G401 (cell line): Measurements from ENCODE around the gene HAUS7. TPM values are rescaled to one million over a fixed set of nuclear protein-coding genes. Genes with fewer than 3 reads are reported as not detected.

Source experiments
- DNase-seq: peaks from one replicate; pipeline ENCODE4 v3.0.0-alpha.2; 2015; ENCODE audit warnings: low spot score
- in situ Hi-C: cut with HindIII; loops from 2 replicates; pipeline ENCODE4 v1.10.0; 2016; ENCODE audit warnings: low sequenced_read_pairs, mixed read lengths
- total RNA-seq: library from RNA; depleted of rRNA; stranded (reverse); fragments of >200 nt; shearing (Covaris generic); gene quantifications from 2 replicates; pipeline ENCODE4 v1.2.3, GENCODE V29; 2014; rRNA removed

The HAUS7 gene
- total RNA-seq, 1 experiment from 2014 or later: 50.8 TPM

DNA sequence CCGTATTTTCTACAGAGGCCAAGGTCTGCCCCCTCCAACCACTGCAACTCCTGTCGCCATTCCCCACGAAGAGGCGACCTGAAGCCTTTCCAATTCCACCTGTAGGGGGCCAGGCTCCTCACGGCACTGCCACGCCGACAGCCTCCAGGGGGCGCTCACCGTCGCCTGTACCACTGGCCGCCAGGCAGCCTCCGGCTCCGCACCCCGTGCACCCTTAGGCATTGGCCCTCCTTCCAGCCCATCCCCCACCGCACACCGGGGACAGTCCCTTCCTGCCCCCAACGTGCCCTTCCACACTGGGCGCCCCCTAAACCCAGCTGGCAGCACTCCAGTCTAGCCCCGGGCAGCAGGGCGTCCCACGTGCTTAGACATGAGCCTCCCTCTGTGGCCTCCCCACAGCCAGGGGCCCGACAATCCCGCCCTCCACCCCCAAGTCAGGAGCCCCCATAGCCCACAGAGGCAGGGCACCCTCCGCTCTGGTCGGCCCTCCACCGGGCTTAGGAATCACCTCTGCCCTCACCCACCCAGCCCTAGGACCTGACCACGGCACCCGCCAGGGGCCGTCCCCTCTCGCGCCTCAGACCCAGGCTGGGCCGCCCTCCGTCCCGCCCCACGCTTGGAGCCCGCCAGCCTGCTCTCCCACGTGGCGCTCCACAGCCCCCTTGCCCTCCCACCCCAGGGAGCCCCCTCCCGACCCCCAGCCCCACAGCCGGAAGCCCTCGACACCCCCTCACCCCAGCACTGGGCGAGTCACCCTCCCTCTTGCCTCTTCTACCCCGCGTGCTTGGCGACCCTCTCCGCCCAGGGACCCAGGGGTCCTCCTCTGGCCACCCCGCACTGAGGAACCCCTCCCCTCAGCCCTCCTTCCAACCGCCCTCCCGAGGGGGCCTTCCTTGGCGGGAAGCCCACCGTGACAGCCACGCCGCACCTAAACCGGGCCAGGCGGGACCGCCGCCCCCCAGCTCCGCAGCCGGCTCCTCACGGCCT is 69.9 kb downstream of the HAUS7 start:
- DNase-seq: no peak
- in situ Hi-C loops: no loop called here

DNA sequence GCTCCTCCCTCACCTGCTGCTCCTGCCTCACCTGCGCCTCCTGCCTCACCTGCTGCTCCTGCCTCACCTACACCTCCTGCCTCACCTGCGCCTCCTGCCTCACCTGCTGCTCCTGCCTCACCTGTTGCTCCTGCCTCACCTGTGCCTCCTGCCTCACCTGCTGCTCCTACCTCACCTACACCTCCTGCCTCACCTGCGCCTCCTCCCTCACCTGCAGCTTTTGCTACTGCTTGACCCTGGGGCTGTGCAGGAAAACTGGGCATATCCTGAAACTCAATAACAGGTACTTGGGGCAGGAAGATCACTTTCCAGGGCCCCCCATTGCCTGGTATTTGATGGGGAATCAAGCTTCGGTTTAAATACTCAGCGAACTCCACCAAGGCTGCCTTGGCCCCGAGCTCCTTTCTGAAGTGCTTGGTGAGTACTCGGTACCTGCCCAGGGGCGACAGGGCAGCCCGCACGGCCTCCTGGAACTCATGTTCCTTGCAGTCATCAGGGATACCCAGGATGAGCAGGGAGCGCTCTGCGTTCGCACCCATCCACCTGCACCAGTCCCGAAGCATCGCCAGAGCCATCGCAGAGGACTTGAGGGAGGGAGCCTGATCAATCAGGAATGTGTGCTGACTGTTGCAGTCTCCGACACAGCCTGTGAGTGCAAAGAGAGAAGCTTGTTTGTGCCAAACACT is 72.0 kb downstream of the HAUS7 start:
- no peak for DNase-seq
- in situ Hi-C loops: no loop called here

Other genes with a start within 250 kb of the HAUS7 start
- 0.03 TPM in 1 of 2 replicates, not detected in the other for gene PNMA6F, start 148.8 kb downstream of the HAUS7 start, total RNA-seq
- gene ZNF275, start 136.4 kb downstream of the HAUS7 start, total RNA-seq: 1.8 and 2.9 TPM in 2 replicates
- gene PNMA6E, start 69.2 kb downstream of the HAUS7 start, total RNA-seq: not detected in 2 replicates
- not detected in 2 replicates for gene ZFP92, start 59.1 kb downstream of the HAUS7 start, total RNA-seq
- not detected in 2 replicates for gene TREX2, start 24.5 kb downstream of the HAUS7 start, total RNA-seq
- gene BGN, start 24.4 kb upstream of the HAUS7 start, total RNA-seq: not detected in 2 replicates
- not detected in 2 replicates for gene ATP2B3, start 47.1 kb upstream of the HAUS7 start, total RNA-seq
- 43.7 and 62.8 TPM in 2 replicates for gene CCNQ, start 128.6 kb upstream of the HAUS7 start, total RNA-seq
- 0.20 and 2.5 TPM in 2 replicates for gene DUSP9, start 176.6 kb upstream of the HAUS7 start, total RNA-seq
- gene PNCK, start 203.2 kb upstream of the HAUS7 start, total RNA-seq: 0.74 TPM in 1 of 2 replicates, not detected in the other
- 13.1 and 14.5 TPM in 2 replicates for gene SLC6A8, start 217.3 kb upstream of the HAUS7 start, total RNA-seq